Smooth muscle cell of the brain vasculature (primary cell): ENCODE data around the gene CD7.

Experiments
- DNase-seq: peaks from one replicate; pipeline ENCODE4 v3.0.0-alpha.2; 2012; ENCODE audit warnings: low read depth, low spot score

Gene CD7

GRCh38 chr17:82346342-82347300 is 29.2 kb upstream of the CD7 start:
- DNase-seq, result no peak

GRCh38 chr17:82345151-82345976 is 28.0 kb upstream of the CD7 start:
- DNase-seq, result no peak

GRCh38 chr17:82344175-82344907 is 26.9 kb upstream of the CD7 start:
- no peak for DNase-seq

GRCh38 chr17:82343560-82343959 is 26.2 kb upstream of the CD7 start:
- DNase-seq, result no peak

GRCh38 chr17:82342361-82343079 is 25.1 kb upstream of the CD7 start:
- no peak for DNase-seq

GRCh38 chr17:82339634-82340580 is 22.5 kb upstream of the CD7 start:
- no peak for DNase-seq

- DNase-seq, result no peak
These were observed 21.6 kb upstream of the CD7 start for GRCh38 chr17:82338858-82339633.

GRCh38 chr17:82334622-82335394 is 17.4 kb upstream of the CD7 start:
- no peak for DNase-seq

GRCh38 chr17:82334204-82334621 is 16.8 kb upstream of the CD7 start:
- no peak for DNase-seq

GRCh38 chr17:82333279-82334171 is 16.1 kb upstream of the CD7 start, which contains the start of gene SECTM1:
SECTM1 (minus strand) TSS chr17:82333766; CDS start chr17:82327240, 6,526 bp downstream.
- DNase-seq, result no peak

GRCh38 chr17:82332669-82333278 is 15.4 kb upstream of the CD7 start:
- no peak for DNase-seq

- no peak for DNase-seq
These were observed 14.0 kb upstream of the CD7 start for GRCh38 chr17:82331345-82331939.

- no peak for DNase-seq
These were observed 13.2 kb upstream of the CD7 start for GRCh38 chr17:82330322-82331239.

GRCh38 chr17:82329683-82330321 is 12.4 kb upstream of the CD7 start:
- no peak for DNase-seq

- DNase-seq, result no peak
These were observed 11.6 kb upstream of the CD7 start for GRCh38 chr17:82328994-82329507.
